Loucy (cell line): ENCODE measurements around the gene TAS1R1.

Experiments
- CTCF ChIP-seq: fragments of 200-600 bp; sonication (generic); conservative IDR thresholded peaks from 2 replicates; pipeline ENCODE4 v1.5.1; 2014; ENCODE audit warnings: mild to moderate bottlenecking, antibody characterized with exemption, low read length
- EZH2phosphoT487 ChIP-seq: fragments of 200-600 bp; IDR thresholded peaks from 2 replicates; pipeline ENCODE4 v1.6.1; 2018; ENCODE audit warnings: antibody characterized with exemption, mild to moderate bottlenecking, moderate library complexity, borderline replicate concordance

GRCh38 chr1:6603238-6603914 is 48.3 kb downstream of the TAS1R1 start:
- TF ChIP-seq CTCF, result no peak
- TF ChIP-seq EZH2phosphoT487, result no peak
